G401 (cell line): ENCODE data around the gene CEP350. TPM values are rescaled to one million over a fixed set of nuclear protein-coding genes. Genes with fewer than 3 reads are reported as not detected.

Source experiments
- total RNA-seq: library from RNA; depleted of rRNA; stranded (reverse); fragments of >200 nt; shearing (Covaris generic); gene quantifications from 2 replicates; pipeline ENCODE4 v1.2.3, GENCODE V29; 2014; rRNA removed

CEP350 gene
- total RNA-seq, 1 experiment from 2014 or later: 64.9 TPM

Other genes starting within 250 kb of the CEP350 start
- not detected in 2 replicates for gene FAM163A, start 211.5 kb upstream of the CEP350 start, total RNA-seq
- 20.4 and 27.9 TPM in 2 replicates for gene TOR1AIP2, start 77.0 kb upstream of the CEP350 start, total RNA-seq
- gene TOR1AIP1, start 72.5 kb upstream of the CEP350 start, total RNA-seq: 23.9 and 42.6 TPM in 2 replicates
- 44.8 and 60.2 TPM in 2 replicates for gene QSOX1, start 200.1 kb downstream of the CEP350 start, total RNA-seq